HG02623 (cell line): ENCODE measurements around the gene PRKG1.
"Not testable (repeated sequence)": the region's sequence is repeated elsewhere in the genome, so short reads cannot be mapped to it uniquely, and the experiment has no call there.

Experiments
- ATAC-seq: cut with Tn5 transposase; IDR thresholded peaks from one replicate; pipeline ENCODE4 v1.9.1; 2021; ENCODE audit warnings: moderate library complexity; ENCODE audit not compliant: unreplicated experiment

PRKG1 gene

DNA sequence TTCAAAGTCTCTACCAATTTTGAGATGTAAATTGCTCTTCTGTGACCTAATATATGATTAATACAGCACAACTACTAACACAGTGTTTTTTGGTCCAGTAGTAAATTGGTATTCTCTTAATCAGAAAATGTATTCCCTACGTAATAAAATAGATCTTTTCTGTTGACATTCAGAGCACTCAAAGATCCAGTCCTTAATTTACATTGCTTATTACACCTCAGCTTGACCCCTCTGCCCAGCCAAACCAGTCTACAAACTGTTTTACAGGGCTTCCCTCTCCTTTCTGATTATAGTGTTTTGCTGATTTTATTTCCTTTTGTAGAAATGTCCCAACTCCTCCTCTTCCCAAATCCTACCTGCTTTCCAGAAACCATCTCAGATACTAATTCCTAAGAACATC lies 293.4 kb downstream of the PRKG1 start:
- no peak for ATAC-seq

DNA sequence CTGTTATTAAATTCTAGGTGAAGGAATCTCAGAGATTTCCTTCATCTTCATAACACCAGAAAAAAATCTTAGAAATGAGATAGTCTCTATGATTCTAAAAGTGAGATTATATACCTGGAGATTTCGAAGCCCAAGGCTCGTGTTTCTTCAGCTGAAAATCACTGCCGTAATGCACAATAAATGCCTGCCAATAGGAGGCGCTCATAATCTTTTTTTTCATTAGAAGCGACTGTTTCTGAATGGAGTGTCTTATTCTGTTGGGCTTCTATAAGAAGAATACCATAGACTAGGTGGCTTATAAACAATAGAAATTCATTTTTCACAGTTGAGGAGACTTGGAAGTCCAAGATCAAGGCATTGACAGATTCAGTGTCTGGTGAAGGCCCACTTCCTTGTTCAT lies 294.7 kb downstream of the PRKG1 start:
- no peak for ATAC-seq

DNA sequence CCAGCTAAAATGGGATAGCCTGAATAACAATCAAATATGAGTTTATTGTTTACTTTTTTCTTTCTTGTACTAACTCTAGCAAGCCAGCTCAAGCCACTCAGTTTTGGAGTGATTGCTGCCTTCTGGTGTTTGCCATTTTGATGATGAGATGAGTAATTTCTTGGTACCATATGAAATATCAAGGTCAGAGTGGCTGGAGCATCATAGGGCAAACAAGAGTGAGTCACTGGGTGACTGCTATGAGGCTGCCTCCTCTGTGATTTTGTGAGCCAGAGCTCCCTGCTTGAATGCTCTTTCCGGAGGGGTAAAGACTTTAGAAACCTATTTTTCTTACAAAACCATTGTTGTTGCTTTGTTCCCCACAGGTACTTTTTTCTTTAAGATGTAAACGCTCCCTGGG lies 295.6 kb downstream of the PRKG1 start:
- ATAC-seq, result no peak

DNA sequence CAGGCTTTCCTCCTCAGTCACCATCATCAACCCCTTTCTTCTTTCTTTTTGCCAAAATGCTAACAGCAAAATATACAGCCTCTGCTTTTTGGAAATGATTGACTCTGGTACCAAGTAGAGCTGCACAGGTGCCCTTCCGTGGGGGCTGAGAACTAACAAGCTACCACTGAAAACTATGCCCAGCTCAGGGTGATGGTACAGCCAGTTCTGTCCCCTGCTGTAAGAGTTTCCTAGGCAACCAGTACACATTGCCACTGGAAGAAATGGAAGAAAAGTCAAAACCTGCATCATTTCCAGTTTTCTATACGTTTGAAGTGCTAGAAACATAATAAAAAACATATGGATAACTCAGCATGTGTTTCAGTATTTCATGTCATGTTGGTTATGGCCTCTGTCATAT lies 297.5 kb downstream of the PRKG1 start:
- ATAC-seq, result no peak

DNA sequence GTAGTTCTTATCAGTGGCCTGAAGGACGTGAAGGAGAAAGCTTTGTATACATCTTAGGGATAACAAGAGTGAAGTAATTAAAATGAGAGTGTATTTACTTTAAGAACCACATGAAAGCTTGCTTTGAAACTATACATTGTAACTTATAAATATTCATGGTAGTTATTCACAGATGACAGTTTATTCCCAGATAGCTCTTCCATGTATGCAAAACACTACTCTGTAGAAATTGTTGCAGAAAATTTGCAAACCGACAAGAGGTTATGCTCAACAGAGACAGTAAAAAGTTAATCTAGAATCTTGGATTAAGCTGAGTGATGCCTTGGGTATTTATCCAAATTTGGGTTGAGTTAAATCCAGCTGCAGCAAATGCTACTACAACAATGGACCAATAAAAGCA lies 301.5 kb downstream of the PRKG1 start:
- no peak for ATAC-seq

DNA sequence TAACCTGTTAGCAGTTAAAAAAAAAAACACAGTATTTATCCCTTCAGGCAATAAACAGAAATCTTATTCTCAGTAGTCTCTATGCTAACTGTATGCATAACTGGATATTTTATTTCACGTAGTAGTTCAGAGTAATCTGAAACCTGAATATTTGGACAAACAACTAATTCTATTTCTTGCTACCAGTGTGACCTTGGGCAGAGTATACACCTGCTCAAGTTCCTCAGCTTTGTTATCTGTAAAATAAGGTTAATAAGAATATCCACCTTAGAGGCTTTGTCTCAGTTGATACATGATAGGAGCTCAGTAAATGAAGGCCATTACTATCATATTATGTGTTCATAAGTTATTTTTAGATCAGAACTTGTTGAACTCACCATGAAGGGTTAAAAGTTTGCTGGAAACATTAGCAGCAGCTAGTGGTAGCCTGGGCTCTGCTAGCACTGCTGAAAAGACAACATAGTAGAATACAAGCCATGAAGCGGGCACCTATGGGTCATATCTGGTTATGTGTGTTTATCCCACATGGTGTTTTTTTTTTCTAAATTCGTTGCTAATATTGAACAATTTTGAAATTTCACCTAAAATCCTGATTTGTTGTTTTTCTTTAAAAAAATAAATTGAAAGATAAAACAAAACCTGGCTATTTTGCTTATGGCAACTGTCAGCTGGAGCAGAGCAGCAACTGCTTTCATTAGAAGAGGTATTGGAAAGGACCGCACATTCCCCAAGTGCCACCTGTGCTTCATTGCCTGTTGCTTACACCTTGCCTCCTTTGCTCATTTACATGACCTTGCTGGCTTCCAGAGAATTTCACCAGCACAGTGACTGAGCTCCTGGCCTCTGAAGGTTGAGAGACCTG lies 303.0 kb downstream of the PRKG1 start:
- no peak for ATAC-seq

DNA sequence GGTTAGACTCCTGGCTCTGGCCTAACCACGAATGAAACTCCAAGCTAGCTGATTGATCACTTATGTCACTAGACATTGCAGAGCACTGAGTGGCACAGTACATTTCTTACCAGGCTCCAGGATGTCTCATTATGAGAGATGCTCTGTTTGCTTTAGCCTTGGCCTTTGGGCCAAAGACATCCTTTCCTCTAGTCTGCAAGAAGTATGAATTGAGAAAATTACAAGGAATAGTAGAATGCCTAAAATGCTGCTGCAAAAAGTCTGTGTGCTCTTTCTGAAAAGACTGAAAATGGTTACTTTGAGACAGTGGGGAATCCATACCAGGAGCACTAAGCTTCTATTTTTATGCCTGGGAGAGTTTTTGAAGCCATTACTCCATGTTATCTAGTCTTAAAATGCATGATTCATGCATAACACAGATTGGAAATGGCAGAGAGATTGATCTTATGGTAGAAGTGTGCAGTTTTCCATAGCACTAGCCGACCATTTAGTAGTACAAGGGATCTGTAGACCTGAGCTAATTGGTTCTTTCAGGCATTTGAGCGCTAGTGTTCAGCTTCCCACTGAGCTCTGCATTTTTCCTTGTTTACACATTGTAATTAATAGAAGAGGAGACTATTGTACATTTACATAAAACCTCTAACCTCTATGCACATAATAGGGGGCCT lies 303.8 kb downstream of the PRKG1 start:
- no peak for ATAC-seq

DNA sequence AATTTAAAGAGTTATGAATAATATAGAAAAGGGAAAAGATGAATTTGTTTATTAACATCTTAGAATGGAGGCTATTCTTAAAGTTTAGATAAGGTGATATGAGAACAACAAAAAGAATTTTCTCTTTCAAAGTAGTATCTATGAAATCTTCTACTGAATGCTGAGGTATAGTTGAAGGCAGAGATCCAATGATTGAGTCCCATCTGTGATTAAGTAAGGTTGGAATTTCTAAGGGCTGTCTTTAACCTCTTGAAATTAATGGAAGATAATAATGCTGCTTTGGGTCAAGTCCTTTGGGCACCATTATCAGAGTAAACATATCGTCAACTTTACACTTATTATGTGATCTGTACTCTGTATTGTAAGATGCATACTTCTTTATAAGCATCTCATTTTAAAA lies 307.9 kb downstream of the PRKG1 start:
- ATAC-seq, result no peak

DNA sequence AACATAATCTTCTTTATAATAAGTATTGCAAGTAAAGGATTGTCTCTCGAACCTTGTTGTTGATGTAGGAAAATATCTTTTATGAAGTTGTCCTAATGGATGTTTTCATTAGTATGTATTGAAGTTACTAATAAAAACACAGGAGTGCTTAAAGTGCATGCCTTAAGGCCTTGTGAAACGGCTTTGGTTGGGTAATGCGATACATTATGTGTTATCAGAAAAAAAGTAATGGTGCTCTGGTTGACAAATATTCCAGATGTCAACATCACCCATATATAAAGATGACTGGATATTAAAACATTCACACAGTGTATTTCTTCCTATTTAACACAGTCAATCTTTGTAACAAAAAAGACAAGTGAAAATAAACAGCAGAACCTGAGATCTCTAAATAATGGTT lies 310.7 kb downstream of the PRKG1 start:
- ATAC-seq, result no peak

DNA sequence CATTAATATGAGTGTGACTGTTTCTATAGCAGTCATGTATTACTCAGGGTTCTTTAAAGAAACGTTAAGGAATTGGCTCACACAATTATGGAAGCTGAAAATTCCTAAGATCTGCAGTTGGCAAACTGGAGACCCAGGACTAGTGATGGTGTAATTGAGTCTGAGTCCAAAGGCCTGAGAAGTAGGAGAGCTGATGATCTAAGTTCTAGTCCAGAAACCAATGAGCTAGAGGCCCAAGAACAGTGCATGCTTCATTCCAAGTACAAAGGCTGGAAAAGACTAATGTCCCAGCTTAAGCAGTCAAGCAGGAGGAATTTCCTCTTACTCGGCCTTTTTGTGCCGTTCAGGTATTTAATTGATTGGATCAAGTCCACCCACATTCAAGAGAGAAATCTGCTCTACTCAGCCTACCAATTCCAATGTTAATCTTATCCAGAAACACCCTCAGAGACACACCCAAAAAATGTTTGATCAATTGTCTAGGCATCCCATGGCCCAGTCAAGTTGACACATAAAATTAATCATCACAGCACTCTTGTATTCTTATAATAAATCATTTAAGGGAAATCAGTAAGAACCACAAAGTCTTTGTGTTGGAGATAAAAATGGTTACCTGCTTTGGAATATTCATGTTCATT lies 312.1 kb downstream of the PRKG1 start:
- ATAC-seq, result no peak

DNA sequence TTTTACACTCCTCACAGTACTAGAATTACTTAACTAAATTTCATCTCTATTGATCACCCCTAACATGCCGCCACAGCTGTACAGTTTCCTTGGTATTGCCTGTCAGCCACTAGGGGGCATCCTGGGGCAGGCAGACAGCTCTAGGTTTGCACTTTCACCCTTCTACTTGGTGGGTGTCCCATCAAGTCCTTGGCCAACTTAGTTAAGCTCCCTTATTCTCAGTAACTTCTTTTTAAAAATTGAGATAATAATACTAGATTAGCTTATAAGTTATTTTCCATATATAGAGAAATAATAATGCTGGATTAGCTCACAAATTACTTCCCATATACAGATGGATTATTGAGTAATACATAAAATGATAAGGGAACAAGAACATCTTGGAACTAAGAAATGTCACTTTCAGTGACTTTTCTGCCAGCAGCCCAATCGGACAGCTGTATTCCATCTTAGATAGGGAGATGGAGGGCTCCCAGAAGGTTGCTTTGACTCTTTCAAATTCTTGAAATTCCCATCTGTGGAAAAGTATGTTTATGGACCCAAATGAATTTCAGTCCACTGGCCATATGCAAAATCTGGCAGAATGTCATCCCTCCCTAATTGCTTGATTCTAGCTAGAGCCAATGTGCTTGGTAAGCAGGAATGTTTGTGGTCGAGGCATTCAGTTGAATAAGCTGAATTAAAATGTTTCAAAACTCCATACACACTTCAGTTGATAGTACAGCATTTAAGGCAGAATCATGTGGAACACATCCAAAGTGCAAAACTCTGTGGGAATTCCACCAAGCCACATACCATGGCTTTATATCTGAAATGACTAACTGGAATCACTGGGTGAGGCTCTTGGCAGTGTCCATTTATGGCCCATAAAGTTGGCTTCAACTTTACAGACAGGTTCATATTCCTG lies 315.4 kb downstream of the PRKG1 start:
- ATAC-seq, result peak; percentile 89

DNA sequence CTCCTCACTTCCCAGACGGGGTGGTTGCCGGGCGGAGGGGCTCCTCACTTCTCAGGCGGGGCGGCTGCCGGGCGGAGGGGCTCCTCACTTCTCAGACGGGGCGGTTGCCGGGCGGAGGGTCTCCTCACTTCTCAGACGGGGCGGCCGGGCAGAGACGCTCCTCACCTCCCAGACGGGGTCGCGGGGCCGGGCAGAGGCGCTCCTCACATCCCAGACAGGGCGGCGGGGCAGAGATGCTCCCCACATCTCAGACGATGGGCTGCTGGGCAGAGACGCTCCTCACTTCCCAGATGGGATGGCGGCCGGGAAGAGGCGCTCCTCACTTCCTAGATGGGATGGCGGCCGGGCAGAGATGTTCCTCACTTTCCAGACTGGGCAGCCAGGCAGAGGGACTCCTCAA lies 318.7 kb downstream of the PRKG1 start:
- ATAC-seq, result not testable (repeated sequence)

DNA sequence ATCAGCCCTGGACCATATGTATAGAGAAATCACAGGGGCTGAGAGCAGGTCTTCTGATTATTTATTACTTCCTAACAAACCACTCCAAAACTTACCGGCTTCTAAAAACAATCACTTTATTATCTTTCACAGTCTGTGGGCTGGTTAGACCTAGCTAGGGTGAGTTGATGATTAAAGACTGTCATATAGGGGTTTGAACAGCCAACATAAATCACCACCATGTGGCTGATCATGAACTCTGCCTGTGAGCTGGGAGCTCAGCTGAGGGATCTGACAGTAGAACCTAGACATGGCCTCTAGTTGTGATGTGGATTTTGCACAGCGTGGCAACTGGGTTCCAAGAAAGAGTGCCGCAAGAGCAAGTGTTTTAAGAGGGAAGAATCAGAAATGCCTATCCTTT lies 319.8 kb downstream of the PRKG1 start:
- no peak for ATAC-seq

DNA sequence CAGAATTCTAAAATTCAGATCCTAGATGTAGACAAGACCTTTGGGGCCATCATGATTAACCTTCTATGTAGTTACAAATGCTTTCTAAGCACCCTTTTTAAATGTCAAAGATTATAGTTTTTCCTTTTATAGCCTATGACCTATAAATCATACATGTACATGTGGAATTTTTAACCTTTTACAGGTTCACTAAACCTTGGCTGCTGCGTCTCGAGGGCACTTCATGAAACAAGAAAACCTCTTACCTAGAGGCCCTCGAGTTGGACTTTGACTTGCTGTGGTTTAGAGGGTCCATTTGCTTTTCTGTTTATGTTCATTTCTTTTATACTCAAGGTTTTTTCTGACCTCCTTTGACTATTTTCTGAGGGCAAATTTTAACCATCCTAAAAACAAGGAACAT lies 323.0 kb downstream of the PRKG1 start:
- no peak for ATAC-seq

DNA sequence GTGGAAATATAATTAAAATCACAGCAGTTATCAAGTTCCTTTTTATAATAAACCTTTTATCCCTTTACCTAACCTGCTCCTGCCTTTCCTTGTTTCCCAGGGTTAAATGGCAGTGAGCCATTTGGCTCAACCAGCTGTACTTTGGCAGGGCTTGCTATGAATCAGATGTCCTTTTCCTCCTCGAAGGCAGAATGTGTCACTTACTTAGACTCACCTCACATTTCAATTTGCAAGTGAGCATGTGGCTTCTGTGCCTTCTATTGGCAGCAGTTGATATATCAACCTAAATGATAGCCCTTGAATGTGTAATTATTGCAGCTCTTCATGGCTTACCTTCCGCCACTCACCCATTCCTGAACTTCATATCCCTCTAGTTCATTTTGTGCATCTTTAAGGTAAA lies 323.4 kb downstream of the PRKG1 start:
- no peak for ATAC-seq

DNA sequence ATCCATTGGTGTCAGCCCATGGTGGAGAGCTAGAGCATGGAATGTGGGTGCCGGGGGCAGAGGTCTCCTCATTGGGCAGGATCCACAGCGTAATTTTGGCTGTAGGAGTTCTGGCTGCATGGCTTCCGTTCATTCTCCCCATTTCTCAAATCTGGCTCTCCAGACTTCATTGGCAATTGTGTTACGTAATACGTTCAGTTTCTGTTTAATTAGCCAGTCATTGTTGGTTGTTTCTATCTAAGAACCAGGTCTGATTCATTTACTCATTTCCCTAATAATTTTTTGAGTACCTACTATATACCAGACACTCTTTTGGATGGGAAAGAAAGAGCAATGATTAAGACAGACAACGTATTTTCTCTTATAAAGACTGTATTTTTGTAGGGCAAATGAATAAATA lies 325.6 kb downstream of the PRKG1 start:
- ATAC-seq, result no peak

DNA sequence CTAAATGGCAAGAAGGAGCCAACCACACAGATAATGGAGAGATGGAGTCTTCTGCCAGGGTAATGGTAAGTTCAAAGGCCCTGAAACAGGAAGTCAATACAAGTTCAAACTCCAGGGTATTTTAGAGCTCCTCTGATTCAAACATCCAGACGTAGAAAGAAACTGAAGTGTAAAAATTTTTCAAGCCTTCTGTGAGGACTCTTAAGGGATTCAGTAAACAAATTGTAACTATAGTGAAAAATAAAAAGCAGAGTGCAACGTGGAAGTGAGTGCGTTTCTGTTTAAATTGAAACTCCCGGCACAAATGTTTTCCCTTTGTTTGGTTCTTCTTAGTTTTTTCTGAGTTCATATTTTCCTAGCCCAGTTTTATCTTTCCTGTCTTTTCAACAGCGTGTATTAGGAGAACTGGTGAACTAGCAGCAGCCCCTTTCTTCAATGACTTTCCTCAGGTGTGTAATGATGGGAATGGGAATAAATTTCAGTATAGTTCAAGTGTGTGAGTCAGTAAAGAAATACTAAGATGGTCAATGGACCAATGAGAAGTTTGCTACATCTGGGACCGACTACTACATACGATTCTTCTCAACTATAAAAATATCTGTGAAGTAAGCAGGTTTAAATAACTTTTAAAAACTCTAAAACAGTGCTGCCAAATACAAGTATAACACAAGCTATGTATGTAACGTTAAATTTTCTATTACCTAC lies 326.3 kb downstream of the PRKG1 start:
- ATAC-seq, result no peak

DNA sequence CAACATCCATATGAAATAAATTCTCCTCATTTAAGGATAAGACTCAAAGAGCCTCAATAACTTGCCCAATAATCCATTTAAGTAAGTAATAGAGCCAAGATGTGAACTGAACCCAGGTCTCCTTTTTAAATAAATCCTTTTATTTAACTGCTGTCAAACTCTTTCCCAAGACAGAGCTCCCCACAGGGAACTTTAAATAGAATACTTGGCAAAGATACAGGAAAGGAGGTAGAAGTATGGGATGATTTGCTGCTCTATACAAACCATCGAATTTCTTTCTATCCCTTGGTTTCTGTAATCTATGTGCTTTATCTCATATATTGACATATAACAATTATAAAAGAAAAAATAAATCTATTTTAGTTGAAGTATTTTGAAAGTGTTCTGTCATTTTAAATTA lies 329.2 kb downstream of the PRKG1 start:
- ATAC-seq, result no peak

DNA sequence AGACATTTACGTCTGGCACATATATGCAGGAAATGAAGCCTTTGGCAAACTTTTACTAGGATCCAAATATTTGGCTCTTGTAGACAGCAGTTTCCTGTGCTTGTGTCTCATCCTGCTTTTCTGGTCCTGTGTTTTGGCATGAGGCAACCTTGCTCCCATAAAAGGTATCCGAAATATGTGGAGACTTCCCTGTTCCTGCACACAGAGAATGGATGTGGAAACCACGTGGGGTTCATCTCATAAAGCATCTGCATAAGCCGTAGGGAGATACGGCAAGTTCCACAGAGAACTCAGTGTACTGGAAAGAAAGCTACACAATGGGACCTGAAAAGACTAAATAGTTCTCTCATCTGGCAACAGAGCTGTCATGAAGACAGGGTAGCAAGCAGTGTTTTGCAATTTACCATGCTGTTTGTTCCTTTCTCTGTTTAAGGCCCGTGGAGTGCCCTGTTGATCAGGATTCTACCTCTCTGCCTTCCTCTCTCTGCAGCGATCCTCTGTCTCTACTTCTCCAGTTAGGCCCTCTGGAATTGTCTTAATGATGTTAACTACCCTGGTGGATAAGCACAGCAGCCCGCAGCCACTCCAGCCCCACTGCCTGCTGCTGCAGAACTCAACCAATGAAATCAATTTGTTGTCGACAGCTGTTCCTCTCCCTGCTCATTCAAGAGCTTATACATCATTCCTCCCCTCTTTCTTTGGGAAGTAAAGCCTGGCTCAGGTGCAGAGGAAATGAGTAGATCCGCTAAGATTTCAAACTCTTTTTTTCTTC lies 331.5 kb downstream of the PRKG1 start:
- ATAC-seq, result no peak

DNA sequence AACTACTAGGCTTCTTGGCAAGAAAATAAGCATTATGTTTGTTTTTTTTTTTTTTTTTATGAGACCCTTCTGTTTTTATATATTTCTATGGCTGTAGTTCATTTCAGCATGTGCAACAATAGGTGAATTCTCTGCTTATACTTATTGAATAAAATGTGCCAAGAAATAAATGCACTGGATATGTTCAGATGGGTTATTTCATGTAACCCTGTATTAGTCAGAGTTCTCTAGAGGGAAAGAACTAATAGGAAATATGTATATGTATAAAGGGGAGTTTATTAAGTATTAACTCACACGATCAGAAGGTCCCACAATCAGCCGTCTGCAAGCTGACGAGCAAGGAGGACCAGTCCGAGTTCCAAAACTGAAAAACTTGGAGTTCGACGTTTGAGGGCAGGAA lies 332.3 kb downstream of the PRKG1 start:
- ATAC-seq, result no peak
